ENCODE data around the gene DNM2.
A peak's percentile ranks its signal among the peaks of the same experiment; 100 is the strongest.

Gene DNM2

GRCh38 chr19:10815969-10816644 lies 98.2 kb downstream of the DNM2 start:
- no peak for DNase-seq (ENCODE audit: low spot score)

DNA sequence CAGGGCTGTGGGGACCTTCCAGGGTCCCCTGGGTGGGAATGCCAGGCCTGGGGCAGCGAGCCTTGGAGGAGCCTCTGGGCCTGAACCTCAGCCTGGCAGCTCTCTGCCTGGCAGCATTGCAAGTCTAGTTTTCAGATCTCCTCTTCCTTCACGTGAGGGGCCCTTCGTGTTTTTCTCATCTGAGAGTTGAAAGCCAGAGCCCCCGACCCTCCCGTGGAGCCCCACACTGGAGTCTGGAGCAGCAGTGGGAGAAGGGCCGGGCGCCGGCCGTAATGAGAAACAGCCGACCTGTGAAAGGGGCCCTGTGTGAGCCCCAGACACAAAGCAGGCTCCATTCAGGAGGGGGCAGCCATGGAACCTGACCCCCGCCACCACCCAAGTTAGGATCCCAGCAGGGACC lies 98.8 kb downstream of the DNM2 start:
- DNase-seq (ENCODE audit: low spot score): no peak

DNA sequence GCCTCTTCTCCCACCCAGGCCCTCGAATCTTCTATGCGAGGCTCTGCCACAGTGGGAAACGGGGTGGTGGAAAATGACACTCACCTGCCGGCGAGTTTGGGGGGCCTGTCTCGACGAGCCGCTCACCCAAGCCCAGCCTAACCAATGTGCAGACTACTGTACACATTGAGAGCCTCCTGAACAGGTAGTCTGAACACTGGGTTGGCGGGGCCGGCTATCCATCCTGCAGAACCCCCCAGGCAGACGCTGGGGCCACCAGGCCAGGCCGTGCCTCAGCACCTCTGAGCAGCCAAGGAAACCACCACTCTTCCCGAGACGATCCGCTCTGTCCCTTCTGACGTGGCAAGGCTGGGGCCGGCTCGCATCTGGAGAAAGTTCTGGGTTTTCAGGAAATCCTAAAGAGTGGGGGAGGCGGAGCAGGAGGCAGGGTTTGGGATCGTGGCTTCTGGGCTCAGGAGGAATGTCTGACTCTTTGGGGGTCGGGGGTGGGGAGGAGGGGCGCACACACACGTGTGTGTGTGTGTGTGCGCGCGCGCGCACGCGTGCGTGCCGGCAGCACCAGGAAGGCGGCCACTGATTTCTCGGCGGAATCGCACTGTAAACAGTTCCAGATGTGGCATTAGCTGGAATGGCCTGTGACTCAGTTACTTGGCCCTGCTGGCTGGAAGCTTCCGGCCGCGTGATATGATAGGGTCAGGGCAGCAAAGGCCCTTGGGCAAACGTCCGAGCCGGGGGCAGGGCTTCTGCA lies 99.6 kb downstream of the DNM2 start:
- no peak for DNase-seq (ENCODE audit: low spot score)

DNA sequence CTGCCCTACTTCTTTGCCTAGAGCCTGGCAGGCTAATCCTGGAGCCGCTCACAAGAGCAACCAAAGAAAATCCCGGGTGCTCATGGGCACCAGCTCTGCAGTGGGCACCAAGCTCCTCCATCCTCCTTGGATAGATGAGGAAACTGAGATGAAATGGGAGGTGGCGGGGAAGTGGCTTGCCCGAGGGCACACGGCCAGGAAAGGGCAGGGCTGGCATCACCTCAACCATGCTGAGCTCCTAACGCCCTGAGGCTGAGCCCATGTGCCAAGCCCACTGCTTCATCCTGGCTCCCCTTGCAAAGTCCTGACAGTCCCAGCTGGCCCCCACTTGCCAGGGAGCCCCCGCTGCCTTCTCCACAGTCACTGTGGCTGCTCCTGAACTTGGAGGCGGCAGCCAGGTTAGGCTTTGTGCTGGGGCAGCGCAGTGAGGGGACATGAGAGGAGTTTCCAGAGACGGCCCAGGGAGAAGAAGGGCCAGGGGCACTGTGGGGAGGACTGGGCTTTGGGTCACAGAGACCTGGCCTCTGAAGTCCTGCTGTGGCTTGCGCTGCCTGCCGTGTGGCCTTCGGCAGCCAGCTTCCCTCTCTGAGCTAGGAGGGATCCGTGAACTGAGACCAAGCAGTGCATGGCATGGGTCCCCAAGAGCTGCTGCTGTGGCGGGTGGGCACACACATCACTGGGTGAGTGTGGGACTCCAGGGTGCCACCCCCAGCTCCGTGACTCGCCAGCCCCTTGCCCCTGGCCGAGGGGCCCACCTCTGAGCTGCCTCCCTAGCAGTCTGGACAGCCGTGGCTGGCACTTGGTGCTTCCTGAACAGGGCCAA lies 100.6 kb downstream of the DNM2 start:
- DNase-seq (ENCODE audit: low spot score): no peak

DNA sequence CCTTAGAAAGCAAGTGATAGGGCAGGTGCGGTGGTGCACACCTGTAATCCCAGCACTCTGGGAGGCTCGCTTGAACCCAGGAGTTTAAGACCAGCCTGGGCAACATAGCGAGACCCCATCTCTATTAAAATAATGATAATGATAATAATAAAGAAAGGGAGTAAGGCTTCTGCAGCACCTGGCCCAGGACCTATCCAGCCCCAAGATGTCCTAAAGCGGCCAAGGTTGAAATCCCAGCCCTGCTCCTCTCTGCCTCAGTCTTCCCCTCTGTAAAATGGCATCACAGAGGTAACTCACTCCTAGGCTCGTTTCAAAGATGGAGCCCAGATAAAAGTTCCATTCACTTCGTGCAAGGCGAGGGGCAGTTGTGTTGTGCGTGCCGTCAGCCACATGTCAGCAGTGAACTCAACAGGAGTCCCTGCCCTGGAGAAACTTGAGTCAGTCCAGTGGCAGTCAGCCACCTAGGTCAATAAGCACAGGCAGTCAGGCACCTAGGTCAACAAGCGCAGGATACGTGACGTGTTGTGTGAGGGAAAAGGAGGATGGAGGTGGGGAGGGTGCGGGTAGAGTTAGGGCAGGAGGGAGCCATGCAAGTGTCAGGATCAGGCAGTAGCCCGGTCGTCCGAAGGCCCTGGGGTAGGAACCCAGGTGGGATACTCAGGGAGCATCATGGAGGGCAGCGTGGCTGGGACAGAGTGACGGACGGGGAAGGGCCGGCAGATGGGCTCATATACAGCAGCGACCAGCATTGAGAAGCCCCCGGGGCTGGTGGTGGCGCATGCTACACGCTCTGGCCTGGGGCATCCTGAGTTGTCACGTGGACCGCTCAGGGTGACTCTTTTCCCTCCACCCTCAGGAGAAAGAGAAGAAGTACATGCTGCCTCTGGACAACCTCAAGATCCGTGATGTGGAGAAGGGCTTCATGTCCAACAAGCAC lies 101.5 kb downstream of the DNM2 start:
- no peak for DNase-seq (ENCODE audit: low spot score)

DNA sequence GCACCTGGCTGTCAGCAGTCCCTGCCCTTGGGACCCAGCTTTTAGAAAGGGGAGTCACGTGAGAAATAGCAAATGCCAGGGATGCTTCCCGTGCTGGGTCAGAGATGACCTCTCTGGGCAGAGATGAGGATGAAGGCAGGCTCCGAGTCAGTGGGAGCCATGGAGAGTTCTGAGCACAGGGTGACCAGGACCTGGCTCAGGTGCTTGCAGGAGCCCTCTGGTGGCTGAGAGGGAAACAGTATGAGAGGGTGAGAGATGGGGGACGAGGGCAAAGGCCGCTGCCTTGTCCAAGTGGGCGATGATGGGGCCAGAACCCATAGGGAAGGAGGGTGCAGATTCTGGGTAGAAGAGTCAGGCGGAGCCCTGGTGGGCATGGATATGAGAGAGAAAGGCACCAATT lies 102.3 kb downstream of the DNM2 start:
- DNase-seq (ENCODE audit: low spot score): no peak

DNA sequence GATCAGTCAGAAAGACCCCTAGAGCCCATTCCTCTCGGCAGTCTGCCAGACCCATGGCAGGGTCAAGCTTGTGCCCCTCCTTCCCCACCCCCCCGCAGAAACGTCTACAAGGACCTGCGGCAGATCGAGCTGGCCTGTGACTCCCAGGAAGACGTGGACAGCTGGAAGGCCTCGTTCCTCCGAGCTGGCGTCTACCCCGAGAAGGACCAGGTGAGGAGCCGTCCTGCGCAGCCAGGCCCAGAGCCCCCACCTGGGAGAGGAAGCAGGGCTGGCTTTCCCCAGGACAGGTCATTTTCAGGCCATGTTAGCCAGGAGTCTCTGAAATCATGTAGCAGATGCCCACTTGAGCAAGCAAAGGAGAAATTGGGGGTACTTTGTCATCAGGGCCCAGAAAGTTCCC lies 105.8 kb downstream of the DNM2 start:
- no peak for DNase-seq (ENCODE audit: low spot score)

DNA sequence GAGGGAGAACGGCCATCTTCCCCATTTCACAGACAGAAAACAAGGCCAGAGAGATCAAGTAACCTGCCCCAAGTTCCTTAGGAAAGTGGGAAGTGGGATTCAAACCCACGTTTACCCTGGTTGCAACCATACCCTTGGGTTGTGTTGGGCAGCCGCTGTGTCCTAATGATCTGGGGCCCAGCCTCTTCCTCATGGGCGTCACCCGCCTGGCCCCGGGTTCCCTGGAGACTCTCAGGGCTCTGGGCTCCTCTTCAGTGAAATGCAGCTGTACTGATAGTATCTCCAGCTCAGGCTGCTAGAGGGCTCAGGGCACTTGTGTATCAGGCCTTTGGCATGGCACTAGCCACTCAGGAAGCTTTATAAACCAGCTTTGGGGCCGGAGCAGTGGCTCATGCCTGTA lies 108.4 kb downstream of the DNM2 start:
- no peak for DNase-seq (ENCODE audit: low spot score)

DNA sequence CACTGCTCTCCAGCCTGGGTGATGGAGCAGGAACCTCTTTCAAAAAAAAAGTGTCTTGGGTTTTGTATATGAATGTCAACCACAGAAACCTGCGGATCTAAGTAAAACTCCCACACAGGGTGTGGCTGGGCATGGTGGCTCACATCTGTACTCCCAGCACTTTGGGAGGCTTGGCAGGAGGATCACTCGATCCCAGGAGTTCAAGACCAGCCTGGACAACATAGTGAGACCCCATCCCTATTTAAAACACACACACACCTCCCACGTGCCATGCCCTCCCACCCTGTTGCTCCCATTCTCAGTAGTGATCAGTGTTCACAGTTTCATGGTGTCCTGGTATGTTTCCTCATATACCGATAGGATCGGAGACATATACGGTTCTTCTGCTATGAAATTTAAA lies 109.0 kb downstream of the DNM2 start:
- DNase-seq (ENCODE audit: low spot score): no peak

DNA sequence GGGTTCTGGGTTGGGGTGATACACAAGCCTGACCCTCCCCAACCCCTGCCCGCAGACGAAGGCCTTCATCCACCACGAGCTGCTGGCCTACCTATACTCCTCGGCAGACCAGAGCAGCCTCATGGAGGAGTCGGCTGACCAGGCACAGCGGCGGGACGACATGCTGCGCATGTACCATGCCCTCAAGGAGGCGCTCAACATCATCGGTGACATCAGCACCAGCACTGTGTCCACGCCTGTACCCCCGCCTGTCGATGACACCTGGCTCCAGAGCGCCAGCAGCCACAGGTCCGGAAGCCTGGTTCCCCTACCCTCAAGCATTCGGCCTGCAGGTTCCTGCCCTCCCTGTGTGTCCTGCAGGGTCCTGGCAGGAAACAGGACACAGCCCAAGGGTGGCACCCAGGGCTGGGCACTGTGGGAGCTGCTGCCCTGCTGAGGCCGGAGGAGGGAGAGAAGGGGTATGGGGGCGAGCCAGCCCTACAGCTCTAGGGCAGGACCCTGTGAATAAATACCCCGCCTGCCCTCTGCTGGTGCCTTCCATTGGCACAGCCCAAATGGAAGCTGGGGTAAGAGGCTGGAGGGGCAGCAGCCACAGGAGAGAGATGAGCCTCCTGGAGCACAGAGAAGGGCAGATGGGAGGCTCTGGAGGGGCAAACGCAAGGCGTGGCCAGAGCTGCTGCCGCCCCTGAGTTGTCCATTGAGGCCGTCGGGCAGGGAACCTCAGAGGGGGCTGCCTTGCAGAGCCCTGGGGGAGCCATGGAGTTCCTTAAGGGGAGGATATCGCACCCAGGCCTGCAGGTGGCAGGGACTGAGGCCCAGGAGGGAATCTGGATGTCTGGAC lies 111.3 kb downstream of the DNM2 start:
- no peak for DNase-seq (ENCODE audit: low spot score)

DNA sequence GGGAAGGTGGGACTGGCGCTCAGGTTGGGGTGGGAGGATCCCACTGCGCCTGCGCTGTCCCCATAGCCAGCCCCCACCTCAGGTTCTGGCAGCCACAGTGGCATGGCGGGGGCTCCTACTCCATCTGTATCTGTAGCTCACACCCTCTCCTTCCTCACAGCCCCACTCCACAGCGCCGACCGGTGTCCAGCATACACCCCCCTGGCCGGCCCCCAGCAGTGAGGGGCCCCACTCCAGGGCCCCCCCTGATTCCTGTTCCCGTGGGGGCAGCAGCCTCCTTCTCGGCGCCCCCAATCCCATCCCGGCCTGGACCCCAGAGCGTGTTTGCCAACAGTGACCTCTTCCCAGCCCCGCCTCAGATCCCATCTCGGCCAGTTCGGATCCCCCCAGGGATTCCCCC lies 112.1 kb downstream of the DNM2 start:
- DNase-seq (ENCODE audit: low spot score): no peak

DNA sequence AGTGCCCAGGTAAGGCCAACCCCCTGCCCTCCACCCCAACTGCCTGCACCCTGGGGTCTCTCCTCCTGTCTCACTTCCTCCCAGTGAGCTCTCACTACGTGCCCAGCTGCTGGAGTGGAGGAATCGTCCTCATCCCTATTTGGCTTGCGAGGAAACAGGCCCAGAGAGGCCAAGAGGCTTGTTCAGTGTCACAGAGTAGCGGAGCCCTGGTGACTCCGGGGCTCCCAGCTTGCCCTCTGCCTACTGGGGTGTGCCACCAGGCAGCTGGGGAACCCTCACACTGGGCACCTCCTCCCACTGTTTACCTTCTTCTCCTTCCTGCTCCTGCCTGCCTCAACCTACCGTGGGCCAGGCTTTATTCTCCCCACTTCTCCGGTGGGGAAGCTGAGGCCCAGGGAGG lies 112.5 kb downstream of the DNM2 start:
- DNase-seq (ENCODE audit: low spot score): no peak

- DNase-seq (ENCODE audit: low spot score): no peak
Observed at GRCh38 chr19:10830931-10831779, 113.3 kb downstream of the DNM2 start.

DNA sequence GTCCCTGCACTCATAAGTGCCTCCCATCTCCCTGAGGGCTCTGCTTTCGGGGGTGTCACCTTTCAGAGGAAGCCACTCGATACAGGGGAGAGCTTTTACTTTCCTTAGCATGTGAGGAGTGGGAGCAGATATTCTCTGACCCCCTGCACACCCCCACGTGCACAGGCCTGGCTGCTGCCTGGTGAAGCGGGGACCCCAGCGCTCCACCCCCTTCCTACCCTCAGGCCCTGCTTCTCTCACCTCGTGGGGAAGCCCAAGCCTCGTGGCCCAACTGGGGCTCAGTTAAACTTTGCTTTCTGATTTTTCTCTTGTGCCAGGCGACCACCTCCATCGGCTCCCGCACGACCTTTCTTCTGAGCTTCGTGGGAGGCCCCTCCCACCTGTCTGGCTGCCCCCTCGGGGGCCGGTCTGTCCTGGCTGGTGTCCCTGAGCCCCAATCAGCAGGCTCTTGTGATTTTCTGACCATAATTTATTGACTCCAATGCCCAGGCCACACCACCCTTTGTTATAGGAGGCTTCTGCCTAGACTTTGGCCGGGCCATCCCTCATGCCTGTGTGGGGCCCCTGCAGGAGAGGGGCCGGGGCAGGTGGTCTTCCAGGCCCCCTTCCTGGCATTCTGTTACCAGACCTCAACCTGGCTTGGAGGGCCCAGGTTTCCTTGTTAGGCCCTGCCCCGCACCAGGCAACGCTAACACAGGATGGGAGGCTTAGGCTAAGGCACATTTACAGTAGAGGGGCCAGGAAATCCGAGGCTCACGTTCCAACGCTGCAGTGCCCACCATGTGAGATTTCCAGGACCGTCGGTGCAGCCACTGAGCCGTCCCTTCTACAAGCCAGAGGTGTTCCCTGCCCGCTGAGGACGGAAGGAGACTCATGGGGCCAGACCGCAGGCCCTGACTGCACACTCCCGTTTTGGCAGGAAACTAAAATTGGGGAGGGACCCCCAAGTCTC lies 114.4 kb downstream of the DNM2 start:
- no peak for DNase-seq (ENCODE audit: low spot score)

DNA sequence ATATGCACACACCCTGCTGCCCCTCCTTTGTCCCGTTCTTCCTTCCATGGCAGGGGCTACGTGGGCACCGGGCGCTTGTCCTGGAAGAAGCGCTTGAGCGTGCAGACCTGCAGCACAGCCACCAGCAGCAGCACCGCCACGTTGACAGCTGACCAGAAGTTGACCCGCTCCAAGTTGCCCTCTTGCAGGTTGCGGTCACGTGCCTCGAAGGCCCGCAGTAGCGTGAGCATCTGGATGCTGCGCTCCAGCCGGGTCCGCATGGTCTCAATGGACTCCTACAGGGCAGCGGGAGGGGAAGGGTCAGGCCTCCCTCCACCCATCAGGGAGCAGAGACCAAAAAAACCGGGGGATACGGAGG lies 115.0 kb downstream of the DNM2 start:
- DNase-seq (ENCODE audit: low spot score): no peak

- no peak for DNase-seq (ENCODE audit: low spot score)
Observed at GRCh38 chr19:10835089-10835753, 117.3 kb downstream of the DNM2 start.

DNA sequence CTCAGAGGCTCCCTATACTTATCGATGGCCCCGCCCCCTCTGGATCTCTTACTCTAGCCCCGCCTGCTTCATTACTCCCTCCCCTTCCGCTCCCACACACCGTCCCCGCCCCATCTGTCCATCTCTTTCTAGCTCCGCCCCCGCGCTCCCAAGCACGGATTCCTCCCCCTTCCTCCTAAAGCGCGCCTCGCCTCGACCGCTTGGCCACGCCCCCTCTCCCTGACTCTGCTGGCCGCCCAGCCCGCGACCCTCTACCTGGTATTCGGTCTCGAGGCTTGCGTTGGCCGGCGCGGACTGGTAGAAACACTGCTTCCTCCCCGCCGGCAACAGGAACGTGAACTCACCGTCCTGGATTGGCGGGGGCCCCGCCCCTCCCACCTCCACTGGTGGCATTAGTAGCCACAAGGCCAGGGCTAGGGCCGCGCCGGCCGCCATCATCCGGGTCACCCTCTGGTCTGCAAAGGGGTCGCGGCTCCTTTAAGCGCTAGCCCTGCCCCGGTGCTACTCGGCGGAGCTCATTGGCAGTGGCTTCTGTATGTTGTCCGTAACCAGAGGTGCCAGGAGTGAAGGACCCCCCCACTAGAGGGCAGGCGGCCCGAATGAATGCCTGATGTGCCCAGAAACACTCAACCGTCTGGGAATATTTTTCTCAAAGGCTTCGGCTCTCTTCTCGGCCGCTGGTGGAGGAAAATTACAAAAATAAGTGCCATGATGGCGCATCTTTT lies 118.0 kb downstream of the DNM2 start, which contains the start of gene TMED1:
Gene TMED1 (minus strand): TSS at position 459 of the 725 bp plus-strand sequence. CDS start 21 bp downstream, at position 438.
- DNase-seq (ENCODE audit: low spot score): peak; percentile 99
